Cardiac fibroblast (primary cell): ENCODE measurements around the gene TEKT3.

Experiments
- DNase-seq, 2 donors: peaks; one replicate each; pipeline versions ENCODE4 v3.0.0 to v3.0.0-alpha.2; 2010; ENCODE audit warnings: low read depth in 2 of 2
- H3K4me3 ChIP-seq, 2 donors: replicated peaks in 1 of 2; 1 replicate in 1 of 2; 2 replicates in 1 of 2; pipeline ENCODE4 v1.5.1; 2011; ENCODE audit warnings: low read depth in 2 of 2, low read length in 2 of 2, mild to moderate bottlenecking in 2 of 2, moderate library complexity in 1 of 2
- TF ChIP-seq, protein P1 (sequence below): IDR thresholded peaks from one replicate; pipeline ENCODE4 v1.5.1; 2011; ENCODE audit warnings: low read depth, mild to moderate bottlenecking, low read length, inconsistent platforms

Gene TEKT3

DNA sequence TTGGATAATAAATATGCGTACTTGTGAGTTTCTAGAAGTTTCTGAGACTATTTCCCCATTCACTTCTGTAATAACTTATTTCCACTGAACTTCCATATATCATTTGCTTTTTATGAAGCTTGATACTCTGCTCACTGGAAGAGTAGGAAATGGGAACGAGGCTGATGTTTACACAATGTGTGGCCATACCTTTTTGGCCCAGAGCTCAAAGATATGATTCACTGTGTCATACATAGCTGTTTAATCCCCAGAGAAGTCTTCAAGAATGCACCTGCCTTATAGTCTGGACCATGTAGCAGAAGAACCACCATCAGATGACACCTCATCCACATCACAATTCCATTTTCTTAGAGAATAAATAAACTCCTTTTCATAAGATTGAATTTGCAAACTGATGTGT lies 40.3 kb upstream of the TEKT3 start:
- H3K4me3 ChIP-seq: no peak overlapping the region
- TF ChIP-seq, protein P1, sequence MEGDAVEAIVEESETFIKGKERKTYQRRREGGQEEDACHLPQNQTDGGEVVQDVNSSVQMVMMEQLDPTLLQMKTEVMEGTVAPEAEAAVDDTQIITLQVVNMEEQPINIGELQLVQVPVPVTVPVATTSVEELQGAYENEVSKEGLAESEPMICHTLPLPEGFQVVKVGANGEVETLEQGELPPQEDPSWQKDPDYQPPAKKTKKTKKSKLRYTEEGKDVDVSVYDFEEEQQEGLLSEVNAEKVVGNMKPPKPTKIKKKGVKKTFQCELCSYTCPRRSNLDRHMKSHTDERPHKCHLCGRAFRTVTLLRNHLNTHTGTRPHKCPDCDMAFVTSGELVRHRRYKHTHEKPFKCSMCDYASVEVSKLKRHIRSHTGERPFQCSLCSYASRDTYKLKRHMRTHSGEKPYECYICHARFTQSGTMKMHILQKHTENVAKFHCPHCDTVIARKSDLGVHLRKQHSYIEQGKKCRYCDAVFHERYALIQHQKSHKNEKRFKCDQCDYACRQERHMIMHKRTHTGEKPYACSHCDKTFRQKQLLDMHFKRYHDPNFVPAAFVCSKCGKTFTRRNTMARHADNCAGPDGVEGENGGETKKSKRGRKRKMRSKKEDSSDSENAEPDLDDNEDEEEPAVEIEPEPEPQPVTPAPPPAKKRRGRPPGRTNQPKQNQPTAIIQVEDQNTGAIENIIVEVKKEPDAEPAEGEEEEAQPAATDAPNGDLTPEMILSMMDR: no peak
- no peak for DNase-seq

DNA sequence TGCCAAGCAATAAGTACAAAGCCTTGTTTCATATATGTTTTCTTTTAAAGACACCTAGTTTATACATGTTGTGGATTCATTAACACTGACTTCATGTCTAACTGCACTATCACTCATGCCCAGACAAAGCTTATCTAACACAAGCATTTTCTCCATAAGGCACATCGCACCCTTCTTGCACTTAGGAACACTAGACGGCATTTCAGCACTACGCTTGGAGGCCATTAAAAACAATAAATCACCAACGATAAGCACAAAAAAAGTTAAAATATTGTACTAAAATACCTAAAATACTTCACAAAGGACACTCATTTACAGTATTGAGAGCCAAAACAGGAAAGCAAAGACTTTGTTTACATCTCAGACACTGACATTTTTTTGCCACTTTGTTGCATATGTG lies 39.0 kb upstream of the TEKT3 start:
- TF ChIP-seq, protein P1: no peak
- no peak for DNase-seq
- H3K4me3 ChIP-seq: no peak overlapping the region

- no peak for DNase-seq
- TF ChIP-seq, protein P1: no peak
- H3K4me3 ChIP-seq: no peak overlapping the region
Measured at GRCh38 chr17:15379659-15380058, 38.3 kb upstream of the TEKT3 start.

GRCh38 chr17:15378243-15378642 lies 36.8 kb upstream of the TEKT3 start:
- H3K4me3 ChIP-seq: no peak overlapping the region
- TF ChIP-seq, protein P1: no peak
- DNase-seq: no peak

- TF ChIP-seq, protein P1: no peak
- no peak overlapping the region for H3K4me3 ChIP-seq
- DNase-seq: peak; percentile 14 to 81
Measured at GRCh38 chr17:15377616-15378015, 36.2 kb upstream of the TEKT3 start.

GRCh38 chr17:15377200-15377599 lies 35.8 kb upstream of the TEKT3 start:
- no peak overlapping the region for H3K4me3 ChIP-seq
- peak; percentile 66 to 81 for DNase-seq
- TF ChIP-seq, protein P1: peak; percentile 2

DNA sequence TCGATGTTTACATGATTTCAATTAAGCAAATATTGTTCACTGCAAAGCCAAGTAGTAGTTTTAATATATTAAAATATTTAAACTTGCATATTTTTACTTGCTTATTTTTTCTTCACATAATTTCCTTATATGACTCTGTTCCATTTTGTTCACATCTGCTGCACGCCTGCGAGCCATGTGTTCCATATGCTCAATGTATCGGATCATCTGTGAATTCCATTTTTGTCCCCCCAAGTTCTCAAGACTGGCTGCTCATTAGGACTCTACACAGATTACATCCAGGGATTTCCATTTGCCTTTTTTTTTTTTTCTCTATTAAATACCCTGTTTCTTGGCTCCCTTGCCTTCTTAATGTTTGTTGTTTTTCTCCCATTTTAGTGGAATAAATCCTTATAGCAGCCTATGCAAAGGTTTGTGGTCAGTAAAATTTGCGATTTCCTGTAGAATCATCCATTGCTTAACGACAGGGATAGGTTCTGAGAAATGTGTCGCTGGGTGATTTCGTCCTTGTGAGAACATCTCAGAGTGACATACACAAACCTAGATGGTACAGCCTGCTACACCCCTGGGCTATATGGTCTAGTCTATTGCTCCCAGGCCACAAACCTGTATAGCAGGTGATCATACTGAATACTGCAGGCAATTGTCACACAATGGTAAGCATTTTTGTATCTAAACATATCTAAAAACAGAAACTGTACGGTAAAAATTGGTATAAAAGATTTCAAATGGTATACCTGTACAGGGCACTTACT lies 30.2 kb upstream of the TEKT3 start:
- TF ChIP-seq, protein P1: no peak
- no peak overlapping the region for H3K4me3 ChIP-seq
- DNase-seq: no peak
